T-helper 17 cell (primary cell): Measurements from ENCODE around the gene COL4A3. TPM values are rescaled to one million over a fixed set of nuclear protein-coding genes. Genes with fewer than 3 reads are reported as not detected.

Source experiments
- ATAC-seq: fragments of 150-1000 bp; cut with Tn5 transposase; 2 replicates; pipeline ENCODE4 v1.10.0; 2021; ENCODE audit warnings: mild to moderate bottlenecking, moderate library complexity
- DNase-seq, 3 donors: peaks; one replicate each; pipeline versions ENCODE4 v3.0.0 to v3.0.0-alpha.2; 2020 to 2021
- H3K9me3 ChIP-seq: one replicate; pipeline ENCODE4 v1.7.0; 2013; ENCODE audit warnings: low read length, mild to moderate bottlenecking; ENCODE audit not compliant: control insufficient read depth, poor library complexity, severe bottlenecking
- H3K27ac Mint-ChIP-seq: one replicate; pipeline ENCODE4 v1.8.0; 2022; ENCODE audit warnings: mild to moderate bottlenecking, moderate library complexity, mixed read lengths
- H3K27me3 Mint-ChIP-seq: one replicate; pipeline ENCODE4 v1.8.0; 2022; ENCODE audit warnings: mixed read lengths
- H3K36me3 Mint-ChIP-seq: one replicate; pipeline ENCODE4 v1.8.0; 2022; ENCODE audit warnings: low read depth, mixed read lengths
- H3K4me1 Mint-ChIP-seq: one replicate; pipeline ENCODE4 v1.8.0; 2022; ENCODE audit warnings: mild to moderate bottlenecking, mixed read lengths
- H3K4me3 Mint-ChIP-seq: one replicate; pipeline ENCODE4 v1.8.0; 2022; ENCODE audit warnings: mild to moderate bottlenecking, moderate library complexity, mixed read lengths
- total RNA-seq, 4 donors: library from RNA in 2 of 4; stranded (reverse) in 2 of 4; gene quantifications; one replicate each; pipeline ENCODE4 v1.2.3 and lab custom pipeline; 2022 to 2026

COL4A3 gene
- total RNA-seq, 2 donors from 2014 or later, result 0.23 to 0.52 TPM

GRCh38 chr2:227146456-227146855 lies 18.0 kb upstream of the COL4A3 start:
- Mint-ChIP-seq H3K4me3 (no peak overlapping the region), H3K4me1 (no peaks in the 10 kb centered on the region), H3K36me3 (peaks cover 2% of the 10 kb centered on the region), H3K27ac (no peak overlapping the region), H3K27me3 (peaks cover 24% of the 10 kb centered on the region)
- no peak for DNase-seq
- no peak for ATAC-seq
- peaks cover 3% of the 10 kb centered on the region for H3K9me3 ChIP-seq

DNA sequence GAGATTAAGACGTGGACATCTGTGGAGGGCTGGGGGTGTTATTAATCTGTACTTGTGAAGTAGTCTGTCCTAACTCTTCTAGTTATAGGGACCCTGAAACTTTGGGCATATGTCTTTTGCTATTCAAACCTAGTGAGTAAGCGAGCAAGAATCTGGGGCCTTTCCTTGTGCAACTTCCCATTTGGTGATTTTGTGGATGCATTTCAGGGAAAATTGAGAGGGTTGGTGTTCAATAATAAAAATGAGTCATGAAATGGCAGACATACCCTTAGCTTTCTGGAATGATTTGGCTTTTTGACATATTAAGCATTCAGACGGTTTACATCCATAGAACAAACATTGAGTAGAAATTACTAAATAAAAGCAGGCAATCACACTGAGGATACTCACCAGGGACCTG lies 17.4 kb upstream of the COL4A3 start:
- peaks cover 3% of the 10 kb centered on the region for H3K9me3 ChIP-seq
- no peaks in the 10 kb centered on the region for H3K4me1 Mint-ChIP-seq
- no peak for DNase-seq
- no peak overlapping the region for H3K4me3 Mint-ChIP-seq
- H3K27me3 Mint-ChIP-seq, result peaks cover 24% of the 10 kb centered on the region
- H3K27ac Mint-ChIP-seq, result no peak overlapping the region
- peaks cover 2% of the 10 kb centered on the region for H3K36me3 Mint-ChIP-seq
- ATAC-seq, result no peak

- no peak for ATAC-seq
- DNase-seq, result no peak
- no peak overlapping the region for H3K4me3 Mint-ChIP-seq
- no peak overlapping the region for H3K27ac Mint-ChIP-seq
- H3K4me1 Mint-ChIP-seq, result no peaks in the 10 kb centered on the region
- H3K27me3 Mint-ChIP-seq, result peaks cover 24% of the 10 kb centered on the region
- peaks cover 3% of the 10 kb centered on the region for H3K9me3 ChIP-seq
- H3K36me3 Mint-ChIP-seq, result peaks cover 2% of the 10 kb centered on the region
Measured at GRCh38 chr2:227148106-227148505, 16.3 kb upstream of the COL4A3 start.

DNA sequence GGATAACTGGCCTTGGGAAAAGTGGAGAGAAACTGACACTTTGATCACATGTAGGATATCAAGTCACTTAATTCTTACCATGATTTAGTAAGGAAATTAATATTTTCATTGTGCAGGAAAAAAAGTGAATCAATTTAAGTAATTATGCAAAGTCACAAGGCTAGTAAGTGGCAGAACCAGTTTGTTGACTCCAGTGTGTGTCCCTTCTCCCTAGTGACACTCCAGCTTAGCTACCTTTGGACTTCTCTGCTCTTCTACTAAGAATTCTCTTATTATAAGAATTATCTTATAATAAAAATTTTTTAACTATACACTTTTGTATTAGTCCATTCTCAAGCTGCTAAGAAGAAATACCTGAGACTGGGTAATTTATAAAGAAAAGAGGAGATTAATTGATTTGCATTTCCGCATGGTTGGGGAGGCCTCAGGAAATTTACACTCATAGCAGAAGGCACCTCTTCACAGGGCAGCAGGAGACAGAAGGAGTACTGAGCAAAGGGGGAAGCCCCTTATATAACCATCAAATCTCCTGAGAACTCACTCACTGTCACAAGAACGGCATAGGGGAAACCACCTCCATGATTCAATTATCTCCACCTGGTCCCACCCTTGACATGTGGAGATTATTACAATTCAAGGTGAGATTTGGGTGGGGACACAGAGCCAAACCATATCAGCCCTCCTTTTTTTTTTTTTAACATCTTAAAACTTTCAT lies 14.0 kb upstream of the COL4A3 start:
- H3K27me3 Mint-ChIP-seq, result peaks cover 43% of the 10 kb centered on the region
- ATAC-seq, result no peak

DNA sequence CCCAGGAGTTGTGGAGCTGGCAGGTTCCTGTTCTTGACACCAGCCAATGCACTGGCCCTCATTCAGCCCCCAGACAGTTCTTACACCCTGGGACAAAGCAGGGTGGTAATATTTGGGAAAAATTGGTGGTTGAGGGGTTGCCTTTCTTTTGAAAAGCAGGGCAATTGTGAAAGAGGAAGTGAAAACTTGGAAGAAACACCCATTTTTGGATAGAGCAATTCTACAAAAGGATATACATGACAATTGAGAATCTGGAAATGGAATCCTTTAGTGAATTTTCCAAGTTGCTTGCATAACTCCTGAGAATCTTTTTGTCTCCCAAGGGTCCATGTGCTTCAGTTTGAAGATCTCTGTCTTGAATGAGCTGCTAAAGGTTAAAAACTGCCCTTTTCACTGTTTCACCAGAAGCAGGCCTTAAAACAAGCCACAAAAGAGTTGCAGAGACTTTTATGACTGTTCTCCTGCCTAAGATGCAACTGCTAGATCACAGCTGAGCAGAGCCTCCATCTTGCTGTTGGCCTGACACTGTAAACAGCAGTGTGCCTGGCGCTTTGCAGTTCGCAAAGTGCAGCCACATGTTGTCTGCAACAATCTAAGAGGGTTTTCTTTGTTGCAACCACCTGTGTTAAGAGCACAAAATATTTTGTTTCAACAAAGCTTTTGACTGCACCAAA lies 12.2 kb upstream of the COL4A3 start:
- peaks cover 3% of the 10 kb centered on the region for H3K9me3 ChIP-seq
- H3K27ac Mint-ChIP-seq, result no peak overlapping the region
- H3K4me1 Mint-ChIP-seq, result no peaks in the 10 kb centered on the region
- ATAC-seq, result no peak
- H3K36me3 Mint-ChIP-seq, result peaks cover 2% of the 10 kb centered on the region
- H3K4me3 Mint-ChIP-seq, result no peak overlapping the region
- H3K27me3 Mint-ChIP-seq, result peaks cover 39% of the 10 kb centered on the region
- DNase-seq, result no peak

More for the DNA sequence above, 14.0 kb upstream of the COL4A3 start:
- H3K27ac Mint-ChIP-seq, result no peak overlapping the region
- peaks cover 3% of the 10 kb centered on the region for H3K9me3 ChIP-seq
- H3K4me1 Mint-ChIP-seq, result no peaks in the 10 kb centered on the region
- DNase-seq, result no peak
- no peak overlapping the region for H3K4me3 Mint-ChIP-seq
- H3K36me3 Mint-ChIP-seq, result peaks cover 2% of the 10 kb centered on the region

DNA sequence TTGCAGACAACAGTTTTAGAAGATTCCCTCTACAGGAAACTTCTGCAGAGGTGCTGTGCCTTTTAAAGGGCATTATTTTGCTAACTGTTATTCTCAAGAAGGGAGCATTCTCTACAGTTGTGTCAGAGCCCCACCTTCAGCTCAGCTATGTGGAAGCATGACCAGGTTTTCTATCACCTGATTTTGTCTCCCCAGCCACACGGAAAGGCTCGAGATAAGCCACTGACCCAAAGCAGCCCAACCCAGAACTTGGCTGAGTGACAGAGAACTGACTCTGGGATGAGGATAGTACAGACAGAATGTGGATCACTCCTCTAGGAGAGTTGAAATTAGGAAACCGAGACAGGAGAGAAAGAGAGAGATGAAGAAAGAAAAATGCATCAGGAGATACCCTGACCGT lies 11.1 kb upstream of the COL4A3 start:
- no peak overlapping the region for H3K27ac Mint-ChIP-seq
- H3K4me1 Mint-ChIP-seq, result no peaks in the 10 kb centered on the region
- no peak overlapping the region for H3K4me3 Mint-ChIP-seq
- H3K9me3 ChIP-seq, result no peaks in the 10 kb centered on the region
- no peak for ATAC-seq
- peaks cover 2% of the 10 kb centered on the region for H3K36me3 Mint-ChIP-seq
- no peak for DNase-seq
- H3K27me3 Mint-ChIP-seq, result peaks cover 38% of the 10 kb centered on the region

GRCh38 chr2:227153758-227154486 lies 10.5 kb upstream of the COL4A3 start:
- Mint-ChIP-seq H3K27me3 (peaks cover 38% of the 10 kb centered on the region), H3K4me3 (no peak overlapping the region), H3K27ac (no peak overlapping the region), H3K4me1 (no peaks in the 10 kb centered on the region), H3K36me3 (peaks cover 2% of the 10 kb centered on the region)
- ATAC-seq, result no peak
- DNase-seq, result no peak
- no peaks in the 10 kb centered on the region for H3K9me3 ChIP-seq

DNA sequence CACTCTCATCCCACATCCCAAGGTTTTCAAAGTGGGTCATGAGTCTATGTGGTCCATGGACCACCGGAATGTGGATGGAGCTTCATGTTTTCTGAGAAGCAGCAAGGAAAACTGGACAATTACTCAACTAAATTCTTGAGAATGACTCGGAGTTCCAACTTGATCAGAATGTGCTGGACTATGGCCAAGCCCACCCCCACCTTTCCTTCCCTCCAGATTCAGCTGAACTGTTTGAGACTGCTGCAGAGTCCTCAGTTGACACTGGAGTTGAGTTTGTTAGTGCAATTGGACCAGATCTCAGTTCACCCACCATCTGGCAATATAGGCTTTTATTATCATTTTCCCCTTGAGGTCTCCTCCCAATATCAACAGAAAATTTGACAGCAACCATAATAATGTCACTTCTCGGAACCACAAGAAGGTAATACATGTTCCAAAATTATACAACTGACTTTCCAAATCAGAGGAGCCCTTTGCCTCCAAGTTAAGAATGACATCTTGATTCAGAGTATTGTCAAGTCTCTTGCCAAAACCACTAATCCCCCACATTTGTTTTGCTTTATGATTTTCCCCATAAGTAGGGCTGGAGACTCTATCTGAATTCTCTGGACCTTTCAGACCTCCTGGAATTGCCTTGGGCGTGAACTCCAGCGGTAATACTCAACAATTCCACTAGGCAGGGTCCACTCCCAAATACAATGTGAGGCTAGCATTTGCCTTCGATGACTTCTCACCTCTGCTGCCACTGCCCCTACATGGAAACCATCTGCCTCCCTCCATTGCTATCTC lies 9.2 kb upstream of the COL4A3 start:
- H3K27ac Mint-ChIP-seq, result no peak overlapping the region
- ATAC-seq (no peak), DNase-seq (no peak)
- H3K4me1 Mint-ChIP-seq, result no peaks in the 10 kb centered on the region
- no peaks in the 10 kb centered on the region for H3K9me3 ChIP-seq
- H3K27me3 Mint-ChIP-seq, result peaks cover 36% of the 10 kb centered on the region
- no peak overlapping the region for H3K4me3 Mint-ChIP-seq
- H3K36me3 Mint-ChIP-seq, result peaks cover 2% of the 10 kb centered on the region

DNA sequence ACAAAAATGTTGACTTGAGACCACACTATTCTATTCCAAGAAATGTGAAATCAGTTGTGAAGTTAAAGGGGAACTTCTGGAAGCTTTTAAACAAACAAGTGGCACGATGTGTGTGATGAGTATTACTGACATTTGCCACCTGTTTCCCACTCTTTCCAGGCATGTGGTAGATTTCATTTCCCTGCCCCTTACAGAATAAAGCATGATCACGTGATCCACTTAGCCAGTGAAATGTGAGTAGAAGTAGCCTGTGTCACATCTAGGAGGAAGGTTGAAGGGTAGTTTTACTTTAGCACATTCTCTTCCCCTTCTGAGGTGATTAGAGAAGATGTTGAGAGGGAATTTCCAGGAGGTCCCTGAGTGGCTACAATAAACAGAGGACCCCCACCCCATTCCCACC lies 4.3 kb upstream of the COL4A3 start:
- H3K9me3 ChIP-seq, result no peaks in the 10 kb centered on the region
- Mint-ChIP-seq H3K27me3 (peaks cover 54% of the 10 kb centered on the region), H3K4me3 (no peak overlapping the region), H3K4me1 (peaks cover 2% of the 10 kb centered on the region), H3K36me3 (no peaks in the 10 kb centered on the region), H3K27ac (no peak overlapping the region)
- DNase-seq (no peak), ATAC-seq (no peak)

DNA sequence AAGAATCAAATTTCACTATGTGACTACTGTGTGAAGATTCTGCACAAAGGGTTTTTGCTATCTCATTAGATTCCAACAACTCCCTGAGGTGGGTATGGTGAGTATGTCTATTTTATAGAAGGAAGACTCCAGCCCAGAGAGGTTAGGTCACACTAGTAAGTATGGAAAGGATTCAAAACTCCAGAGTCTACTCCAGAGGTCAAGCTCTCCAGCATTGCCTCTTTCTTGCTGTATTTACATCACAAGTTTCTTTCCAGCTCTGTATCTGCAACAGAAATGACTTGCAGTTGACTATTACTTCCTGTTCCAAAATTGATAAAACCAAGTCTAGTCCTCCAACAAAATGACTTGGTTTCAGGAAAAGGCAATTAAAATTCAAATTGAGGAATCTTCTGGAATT lies 2.5 kb upstream of the COL4A3 start:
- H3K9me3 ChIP-seq, result no peaks in the 10 kb centered on the region
- peaks cover 2% of the 10 kb centered on the region for H3K4me1 Mint-ChIP-seq
- no peaks in the 10 kb centered on the region for H3K36me3 Mint-ChIP-seq
- H3K4me3 Mint-ChIP-seq, result no peak overlapping the region
- peaks cover 60% of the 10 kb centered on the region for H3K27me3 Mint-ChIP-seq
- ATAC-seq (no peak), DNase-seq (no peak)
- H3K27ac Mint-ChIP-seq, result no peak overlapping the region

DNA sequence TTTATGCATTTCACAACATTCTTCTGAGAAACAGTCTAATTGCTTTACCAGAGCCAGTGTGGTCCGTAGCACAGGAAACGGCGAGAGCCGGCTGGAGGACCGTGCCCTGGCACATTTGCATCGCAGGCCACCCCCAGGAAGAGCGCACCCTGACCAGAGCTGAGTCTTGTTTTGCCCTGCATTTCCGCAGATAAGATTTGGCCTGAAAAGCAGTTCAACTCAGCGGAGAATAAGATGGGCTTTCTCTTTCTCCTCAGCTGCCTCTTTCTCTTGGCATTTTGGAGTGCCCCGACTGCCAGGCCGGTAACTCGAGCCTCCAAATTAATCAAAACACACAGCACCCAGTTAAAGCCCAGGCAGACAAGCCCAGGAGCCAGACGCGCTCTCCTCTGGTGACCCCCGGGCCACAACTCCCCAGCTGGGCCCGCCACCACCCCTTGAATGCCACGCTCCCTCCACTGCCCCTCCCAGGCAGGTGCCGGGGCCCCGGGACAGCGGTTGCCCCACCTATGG lies 883 bp upstream of the COL4A3 start:
- DNase-seq (no peak), ATAC-seq (no peak)
- Mint-ChIP-seq H3K4me3 (peak overlapping the region; percentile 84), H3K4me1 (peaks cover 2% of the 10 kb centered on the region), H3K36me3 (no peaks in the 10 kb centered on the region), H3K27ac (no peak overlapping the region), H3K27me3 (peaks cover 69% of the 10 kb centered on the region)
- no peaks in the 10 kb centered on the region for H3K9me3 ChIP-seq

GRCh38 chr2:227164763-227165291 lies 403 bp downstream of the COL4A3 start:
- peak; percentile 62 for ATAC-seq
- no peak for DNase-seq
- no peak overlapping the region for H3K27ac Mint-ChIP-seq
- H3K4me1 Mint-ChIP-seq, result peaks cover 2% of the 10 kb centered on the region
- peaks cover 65% of the 10 kb centered on the region for H3K27me3 Mint-ChIP-seq
- no peaks in the 10 kb centered on the region for H3K9me3 ChIP-seq
- no peaks in the 10 kb centered on the region for H3K36me3 Mint-ChIP-seq
- peak overlapping the region; percentile 80 for H3K4me3 Mint-ChIP-seq
